ENCODE measurements around the gene TRAF4.
"Not testable (repeated sequence)": the region's sequence is repeated elsewhere in the genome, so short reads cannot be mapped to it uniquely, and the experiment has no call there.

Gene TRAF4

GRCh38 chr17:28794846-28795441 is 51.1 kb downstream of the TRAF4 start:
- DNase-seq: not testable (repeated sequence)

GRCh38 chr17:28796062-28796461 is 52.3 kb downstream of the TRAF4 start:
- no peak for DNase-seq
